ENCODE data around the gene AARS2. TPM values are rescaled to one million over a fixed set of nuclear protein-coding genes. Genes with fewer than 3 reads are reported as not detected.

The AARS2 gene
- total RNA-seq, 4 donors from 2014 or later = 14.2 to 23.1 (median 17.7) TPM

DNA sequence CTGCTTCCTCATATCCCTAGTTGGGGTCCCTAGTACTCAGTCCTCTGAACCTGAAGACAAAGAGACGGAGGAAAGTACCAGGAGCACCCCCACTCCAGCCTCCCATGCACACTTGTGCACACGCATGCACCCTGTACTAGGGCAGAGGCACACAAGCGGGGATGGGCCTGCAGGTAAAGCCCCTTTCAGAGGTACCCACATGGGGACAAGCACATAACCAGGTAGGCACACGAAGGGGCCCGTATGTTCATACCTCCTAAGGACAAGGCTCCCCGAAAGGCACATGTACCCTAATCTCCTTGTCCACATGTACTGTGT, 41.8 kb downstream of the AARS2 start:
- WGBS, 2 donors = 68 to 77% methylated on average over 5 to 6 of the region's 6 CpGs
- Histone ChIP-seq H3K36me3 (no peaks in the 10 kb centered on the region), H3K4me3 (no peak overlapping the region), H3K9me3 (no peaks in the 10 kb centered on the region), H3K27ac (no peak overlapping the region), H3K4me1 (peaks cover 0 to 25% (median 5%) of the 10 kb centered on the region in 4 donors), H3K27me3 (peaks cover 0 to 79% of the 10 kb centered on the region in 2 donors)
- DNase-seq (ENCODE audit: low spot score in 2 of 2) = no peak
- TF ChIP-seq EP300 (IDR thresholded peaks at IDR 0.05) (no peak), POLR2A (IDR thresholded peaks at IDR 0.05) (no peak)
- TF ChIP-seq, protein P1, sequence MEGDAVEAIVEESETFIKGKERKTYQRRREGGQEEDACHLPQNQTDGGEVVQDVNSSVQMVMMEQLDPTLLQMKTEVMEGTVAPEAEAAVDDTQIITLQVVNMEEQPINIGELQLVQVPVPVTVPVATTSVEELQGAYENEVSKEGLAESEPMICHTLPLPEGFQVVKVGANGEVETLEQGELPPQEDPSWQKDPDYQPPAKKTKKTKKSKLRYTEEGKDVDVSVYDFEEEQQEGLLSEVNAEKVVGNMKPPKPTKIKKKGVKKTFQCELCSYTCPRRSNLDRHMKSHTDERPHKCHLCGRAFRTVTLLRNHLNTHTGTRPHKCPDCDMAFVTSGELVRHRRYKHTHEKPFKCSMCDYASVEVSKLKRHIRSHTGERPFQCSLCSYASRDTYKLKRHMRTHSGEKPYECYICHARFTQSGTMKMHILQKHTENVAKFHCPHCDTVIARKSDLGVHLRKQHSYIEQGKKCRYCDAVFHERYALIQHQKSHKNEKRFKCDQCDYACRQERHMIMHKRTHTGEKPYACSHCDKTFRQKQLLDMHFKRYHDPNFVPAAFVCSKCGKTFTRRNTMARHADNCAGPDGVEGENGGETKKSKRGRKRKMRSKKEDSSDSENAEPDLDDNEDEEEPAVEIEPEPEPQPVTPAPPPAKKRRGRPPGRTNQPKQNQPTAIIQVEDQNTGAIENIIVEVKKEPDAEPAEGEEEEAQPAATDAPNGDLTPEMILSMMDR (IDR thresholded peaks at IDR 0.05) = no peak

DNA sequence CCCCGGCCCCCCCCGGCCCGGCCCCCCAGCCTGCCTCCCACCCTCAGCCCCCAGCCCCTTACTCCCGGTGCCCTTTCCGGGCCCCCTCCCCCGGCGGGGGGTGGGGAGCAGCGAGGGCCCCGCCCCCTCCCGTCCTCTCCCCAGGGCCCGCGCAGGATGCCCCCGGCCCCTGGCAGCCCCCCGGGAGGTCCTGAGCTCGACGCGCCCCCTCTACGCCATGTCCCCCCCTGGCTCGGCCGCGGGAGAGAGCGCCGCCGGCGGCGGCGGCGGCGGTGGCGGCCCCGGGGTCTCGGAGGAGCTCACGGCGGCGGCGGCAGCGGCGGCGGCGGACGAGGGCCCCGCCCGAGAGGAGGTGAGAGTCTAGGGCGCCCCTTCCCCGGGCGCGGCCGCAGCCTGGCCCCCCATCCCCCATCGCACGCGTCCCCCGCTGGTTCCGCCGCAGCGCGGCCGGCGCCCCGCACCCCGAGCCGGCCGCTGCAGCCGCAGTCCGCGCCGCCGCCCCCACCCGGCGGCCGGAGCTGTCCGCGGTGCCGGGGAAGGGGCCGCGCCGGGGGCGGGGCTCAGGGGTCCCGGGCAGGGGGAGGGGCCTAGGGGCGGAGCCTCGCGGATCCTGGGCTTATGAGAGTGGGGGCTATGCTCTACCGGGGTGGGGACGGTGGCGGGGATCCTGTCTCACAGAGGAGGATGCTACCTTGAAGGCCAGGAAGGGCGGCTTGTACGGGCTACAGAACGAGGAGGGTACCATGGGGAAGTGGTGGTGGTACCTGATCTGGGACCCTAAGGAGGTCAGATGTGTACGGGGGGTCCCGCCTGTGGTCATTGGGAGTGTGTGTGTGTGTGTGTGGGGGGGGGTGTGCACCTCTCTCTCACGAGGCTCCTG, 42.4 kb downstream of the AARS2 start:
- TF ChIP-seq EP300 (IDR thresholded peaks at IDR 0.05) = no peak
- TF ChIP-seq, protein P1 (IDR thresholded peaks at IDR 0.05) = no peak
- no peak for TF ChIP-seq POLR2A (IDR thresholded peaks at IDR 0.05)
- H3K27ac ChIP-seq = no peak overlapping the region
- no peaks in the 10 kb centered on the region for H3K36me3 ChIP-seq
- H3K4me3 ChIP-seq = peak overlapping the region in 3 of 4 donors; percentile 16 to 49 (median 29)
- WGBS, 2 donors = 3 to 6% methylated on average over 11 to 22 of the region's 90 CpGs
- no peaks in the 10 kb centered on the region for H3K9me3 ChIP-seq
- H3K27me3 ChIP-seq = peaks cover 0 to 76% of the 10 kb centered on the region in 2 donors
- peaks cover 0 to 22% (median 2%) of the 10 kb centered on the region in 4 donors for H3K4me1 ChIP-seq
- no peak for DNase-seq (ENCODE audit: low spot score in 2 of 2)

DNA sequence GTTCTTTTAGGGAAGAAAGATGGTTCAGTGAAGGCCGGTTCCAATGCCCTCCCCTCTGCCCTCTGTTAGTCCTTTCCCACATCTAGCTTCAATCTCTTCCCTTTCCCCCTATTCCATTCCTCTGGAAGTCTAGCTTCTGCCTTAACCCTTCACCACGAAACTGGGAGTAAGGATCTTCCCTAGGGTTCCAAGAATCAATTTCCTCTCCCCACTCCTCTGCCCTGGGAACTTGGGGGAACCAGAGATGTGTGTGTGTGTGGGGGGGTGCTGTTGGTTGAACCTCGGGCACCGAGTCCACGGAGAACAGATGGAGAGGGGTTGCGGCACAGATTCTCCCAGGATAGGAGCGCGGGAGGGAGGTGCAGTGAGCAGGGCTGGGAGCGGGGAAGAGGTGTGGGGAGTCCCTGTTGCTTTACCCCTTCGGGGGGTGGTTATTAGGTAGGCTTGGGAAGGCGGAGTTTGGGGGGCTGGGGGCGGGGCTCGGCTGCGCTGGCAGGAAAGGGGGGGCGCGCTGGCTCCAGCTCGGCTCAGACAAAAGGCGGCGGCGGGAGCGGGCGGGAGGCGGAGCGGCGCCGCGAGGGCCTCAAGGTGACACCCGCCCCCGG, 43.1 kb downstream of the AARS2 start, which contains the start of gene TMEM151B:
TSS of gene TMEM151B (plus strand) at position 530 of the 605 bp plus-strand sequence. CDS start 293 bp downstream, outside the sequence.
- H3K4me3 ChIP-seq = peak within 1 kb of the TSS in 3 of 4 donors; percentile 16 to 49 (median 29)
- peaks cover 0 to 68% of the 10 kb centered on the region in 2 donors for H3K27me3 ChIP-seq
- no peak within 1 kb of the TSS for H3K27ac ChIP-seq
- peaks cover 0 to 19% (median 0%) of the 10 kb centered on the region in 4 donors for H3K4me1 ChIP-seq
- TF ChIP-seq POLR2A (IDR thresholded peaks at IDR 0.05) = no peak
- TF ChIP-seq EP300 (IDR thresholded peaks at IDR 0.05) = no peak
- TF ChIP-seq, protein P1 (IDR thresholded peaks at IDR 0.05) = no peak
- no peak for DNase-seq (ENCODE audit: low spot score in 2 of 2)
- 18 to 31% methylated on average over 10 to 26 of the region's 29 CpGs for WGBS, 2 donors
- H3K36me3 ChIP-seq = no peaks in the 10 kb centered on the region
- H3K9me3 ChIP-seq = no peaks in the 10 kb centered on the region

DNA sequence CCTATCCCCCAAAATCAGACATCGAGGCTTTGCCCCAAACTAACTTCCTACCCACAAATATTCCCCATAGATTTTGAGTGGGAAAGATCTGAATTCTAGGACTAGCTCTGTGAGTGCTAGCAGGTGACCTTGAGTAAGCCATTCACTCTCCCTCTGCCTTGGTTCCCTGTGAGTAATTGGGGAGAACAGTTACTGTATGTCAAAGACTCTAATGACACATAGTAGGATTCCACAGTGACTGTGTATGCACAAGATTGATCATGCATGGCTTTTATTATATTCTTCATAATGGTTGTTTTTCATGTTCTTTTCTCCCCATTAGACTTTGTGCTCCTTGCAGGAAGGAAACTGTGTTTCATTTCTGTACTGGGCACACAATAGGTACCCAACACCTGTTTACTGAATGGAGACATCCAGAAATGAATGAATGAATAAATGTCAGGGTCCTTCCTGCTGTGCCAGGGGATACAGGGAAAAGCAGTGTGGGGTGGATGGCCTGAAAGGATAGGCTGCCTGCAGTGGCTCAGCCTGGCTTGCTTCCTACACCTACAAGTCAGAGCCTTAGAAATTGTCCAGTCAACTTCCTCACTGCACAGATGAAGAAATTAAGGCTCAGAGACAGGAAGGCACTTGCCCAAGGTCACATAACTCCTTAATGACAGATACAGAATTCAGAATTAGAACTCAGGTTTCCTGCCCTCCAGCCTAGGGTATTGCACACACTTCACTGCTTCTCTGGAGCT, 43.8 kb downstream of the AARS2 start:
- 63 to 87% methylated on average over 1 of the region's 1 CpG for WGBS, 2 donors
- Histone ChIP-seq H3K4me1 (peaks cover 0 to 25% (median 4%) of the 10 kb centered on the region in 4 donors), H3K9me3 (no peaks in the 10 kb centered on the region), H3K36me3 (no peaks in the 10 kb centered on the region), H3K27ac (no peak overlapping the region), H3K4me3 (no peak overlapping the region), H3K27me3 (peaks cover 0 to 62% of the 10 kb centered on the region in 2 donors)
- no peak for DNase-seq (ENCODE audit: low spot score in 2 of 2)
- TF ChIP-seq EP300 (IDR thresholded peaks at IDR 0.05) = no peak
- TF ChIP-seq POLR2A (IDR thresholded peaks at IDR 0.05) = no peak

DNA sequence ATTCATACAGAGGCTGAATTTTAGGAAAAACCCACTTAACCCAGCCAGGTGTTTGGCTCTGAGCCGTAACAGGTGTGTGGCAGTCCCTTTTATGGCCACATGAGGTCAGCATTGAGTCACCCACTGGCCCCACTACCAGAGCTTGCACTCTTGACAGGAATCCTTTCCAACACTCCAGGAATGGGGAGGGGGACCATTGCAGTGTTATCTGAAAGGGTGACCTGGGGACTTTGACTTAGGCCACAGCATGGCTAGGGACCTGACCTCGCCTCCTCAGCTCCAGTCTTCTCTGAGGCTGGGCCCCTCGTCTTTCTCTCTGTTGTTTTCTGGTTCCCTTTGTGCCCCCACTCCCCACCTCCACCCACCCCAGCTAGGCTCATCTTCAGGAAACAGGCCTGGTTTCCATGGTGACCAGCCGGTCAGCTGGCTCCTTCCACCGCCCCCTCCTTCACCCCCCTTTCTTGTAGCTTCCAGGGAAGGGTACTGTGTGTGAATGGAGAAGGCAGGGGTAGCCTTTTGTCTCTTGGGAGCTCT, 45.0 kb downstream of the AARS2 start:
- peak in 1 of 2 donors; percentile 64 for DNase-seq (ENCODE audit: low spot score in 2 of 2)
- H3K27ac ChIP-seq = no peak overlapping the region
- peaks cover 2 to 37% (median 16%) of the 10 kb centered on the region in 4 donors for H3K4me1 ChIP-seq
- no peaks in the 10 kb centered on the region for H3K36me3 ChIP-seq
- no peak overlapping the region for H3K4me3 ChIP-seq
- no peaks in the 10 kb centered on the region for H3K9me3 ChIP-seq
- 20 to 21% methylated on average over 5 of the region's 5 CpGs for WGBS, 2 donors
- peaks cover 0 to 50% of the 10 kb centered on the region in 2 donors for H3K27me3 ChIP-seq
- TF ChIP-seq, protein P1 (IDR thresholded peaks at IDR 0.05) = peak; percentile 78 to 96 (median 84)
- TF ChIP-seq POLR2A (IDR thresholded peaks at IDR 0.05) = no peak
